ENCODE results near the gene HS3ST6. TPM values are rescaled to one million over a fixed set of nuclear protein-coding genes. Genes with fewer than 3 reads are reported as not detected.
"Not testable (repeated sequence)": the region's sequence is repeated elsewhere in the genome, so short reads cannot be mapped to it uniquely, and the experiment has no call there.

HS3ST6 gene
- total RNA-seq, 1 experiment from 2014 or later: not detected

- CTCF ChIA-PET: no interaction called here
- ATAC-seq: no peak; the same call in 1 of the 2 replicates
Measured at GRCh38 chr16:1963806-1964505, 45.7 kb upstream of the HS3ST6 start.

GRCh38 chr16:1962161-1963153, 44.2 kb upstream of the HS3ST6 start:
- peaks cover 16% of the 10 kb centered on the region for H3F3A ChIP-seq (ENCODE audit: low read length, unreplicated experiment)
- ATAC-seq; DNase-seq; H3K9me3 ChIP-seq (ENCODE audit: low read length); H3K27me3 ChIP-seq (ENCODE audit: low read length); H3K4me1 ChIP-seq (ENCODE audit: insufficient read depth, low read length); H3K9me2 ChIP-seq (replicated peaks; ENCODE audit: low read length); H2AFZ ChIP-seq (ENCODE audit: low read length); CTCF ChIA-PET; POLR2A ChIA-PET (ENCODE audit: unreplicated experiment); intact Hi-C loops (cut with micrococcal nuclease); H3K27ac ChIP-seq (ENCODE audit: low read length): not testable (repeated sequence)
- BruUV-seq (replicated peaks): TSS peak; percentile 71
- peak overlapping the region; percentile 96 for H3K4me3 ChIP-seq (ENCODE audit: low read length)
- H3K79me2 ChIP-seq (ENCODE audit: low read length): peaks cover 56% of the 10 kb centered on the region
- H3K9ac ChIP-seq (ENCODE audit: low read length): peak overlapping the region; percentile 99; the same call in 1 of the 2 replicates
- peaks cover 22% of the 10 kb centered on the region for H3K36me3 ChIP-seq (ENCODE audit: low read depth, low read length)
- H3K4me2 ChIP-seq (ENCODE audit: low read length): peak overlapping the region; percentile 92
- peaks cover 19% of the 10 kb centered on the region for H4K20me1 ChIP-seq (ENCODE audit: low read length)

More at GRCh38 chr16:1963806-1964505, 45.7 kb upstream of the HS3ST6 start:
- intact Hi-C loops (cut with micrococcal nuclease): no loop called here
- Histone ChIP-seq H3K79me2 (ENCODE audit: low read length) (peaks cover 56% of the 10 kb centered on the region), H3K4me3 (ENCODE audit: low read length) (peak overlapping the region; percentile 96), H3K4me1 (ENCODE audit: insufficient read depth, low read length) (peaks cover 9% of the 10 kb centered on the region; the same call in 1 of the 2 replicates), H4K20me1 (ENCODE audit: low read length) (peaks cover 19% of the 10 kb centered on the region), H3K9me2 (replicated peaks; ENCODE audit: low read length) (no peaks in the 10 kb centered on the region), H3K36me3 (ENCODE audit: low read depth, low read length) (peaks cover 22% of the 10 kb centered on the region), H3K27me3 (ENCODE audit: low read length) (no peaks in the 10 kb centered on the region), H3F3A (ENCODE audit: low read length, unreplicated experiment) (peaks cover 16% of the 10 kb centered on the region), H2AFZ (ENCODE audit: low read length) (no peak overlapping the region), H3K4me2 (ENCODE audit: low read length) (peak overlapping the region; percentile 92), H3K9ac (ENCODE audit: low read length) (peak overlapping the region; percentile 99), H3K27ac (ENCODE audit: low read length) (peak overlapping the region; percentile 47; the same call in 1 of the 2 replicates), H3K9me3 (ENCODE audit: low read length) (no peaks in the 10 kb centered on the region)
- POLR2A ChIA-PET (ENCODE audit: unreplicated experiment): interaction anchor here (0.5 to 1.0 kb wide), 7 partner anchors 14 to 1041 kb away, joined by 3 to 25 read pairs (median 5); partner anchors contain the start of genes MSRB1, NUBP2 and SPSB3
- DNase-seq: no peak
- no TSS peak for BruUV-seq (replicated peaks)
- TF ChIP-seq EZH2 (IDR thresholded peaks at IDR 0.05; ENCODE audit: low read length, unreplicated experiment): no peak
- no peak for TF ChIP-seq EZH2phosphoT487 (IDR thresholded peaks at IDR 0.05; ENCODE audit: borderline replicate concordance, low read length)
- TF ChIP-seq CTCF (conservative IDR thresholded peaks at IDR 0.05; ENCODE audit: low read depth, low read length): no peak

- ATAC-seq (no peak), DNase-seq (no peak)
- Histone ChIP-seq H3K4me3 (ENCODE audit: low read length) (peak overlapping the region; percentile 40; the same call in 1 of the 2 replicates), H3K27me3 (ENCODE audit: low read length) (no peaks in the 10 kb centered on the region), H3K4me1 (ENCODE audit: insufficient read depth, low read length) (peaks cover 9% of the 10 kb centered on the region; the same call in 1 of the 2 replicates), H4K20me1 (ENCODE audit: low read length) (peaks cover 19% of the 10 kb centered on the region), H2AFZ (ENCODE audit: low read length) (no peak overlapping the region), H3K9me3 (ENCODE audit: low read length) (no peaks in the 10 kb centered on the region), H3K27ac (ENCODE audit: low read length) (no peak overlapping the region), H3K36me3 (ENCODE audit: low read depth, low read length) (peaks cover 22% of the 10 kb centered on the region), H3K79me2 (ENCODE audit: low read length) (peaks cover 56% of the 10 kb centered on the region), H3K9ac (ENCODE audit: low read length) (no peak overlapping the region), H3F3A (ENCODE audit: low read length, unreplicated experiment) (peaks cover 16% of the 10 kb centered on the region), H3K9me2 (replicated peaks; ENCODE audit: low read length) (no peaks in the 10 kb centered on the region), H3K4me2 (ENCODE audit: low read length) (peak overlapping the region; percentile 92)
- no TSS peak for BruUV-seq (replicated peaks)
- intact Hi-C loops (cut with micrococcal nuclease): no loop called here
- POLR2A ChIA-PET (ENCODE audit: unreplicated experiment): no interaction called here
- TF ChIP-seq CTCF (conservative IDR thresholded peaks at IDR 0.05; ENCODE audit: low read depth, low read length) (no peak), EZH2phosphoT487 (IDR thresholded peaks at IDR 0.05; ENCODE audit: borderline replicate concordance, low read length) (no peak)
- CTCF ChIA-PET: no interaction called here
Measured at GRCh38 chr16:1961651-1962067, 43.4 kb upstream of the HS3ST6 start.
